ENCODE data around the gene REPS1.

GRCh38 chr6:138864343-138864890 is 123.6 kb downstream of the REPS1 start:
- no peak for TF ChIP-seq POLR2AphosphoS5 (IDR thresholded peaks at IDR 0.05)
- no peak for TF ChIP-seq CTCF (IDR thresholded peaks at IDR 0.05 in 8 of 11, conservative IDR thresholded peaks at IDR 0.05 in 3 of 11)
- TF ChIP-seq POLR2A (IDR thresholded peaks at IDR 0.05): no peak

Data from spleen (tissue), 7 donors.